Ureter (tissue), 1 donor: ENCODE data around the gene B3GALNT1. TPM values are rescaled to one million over a fixed set of nuclear protein-coding genes. Genes with fewer than 3 reads are reported as not detected.

Experiments used
- DNase-seq: peaks from one replicate; pipeline ENCODE4 v3.0.0-alpha.2; 2020; ENCODE audit warnings: low spot score
- total RNA-seq: library from RNA; stranded (reverse); gene quantifications from one replicate; pipeline ENCODE4 v1.2.4, GENCODE V29; 2023
- donor health status: DM: yes; HTN: yes; CAD: no.

Gene B3GALNT1
- total RNA-seq: 22.3 TPM

GRCh38 chr3:161104561-161105551 lies at the start of gene B3GALNT1:
Gene B3GALNT1 (minus strand): TSS chr3:161105349. CDS start chr3:161086754, 18,595 bp downstream.
- DNase-seq: peak; percentile 48

- DNase-seq: no peak
Measured at GRCh38 chr3:161153480-161153879, 48.3 kb upstream of the B3GALNT1 start.

GRCh38 chr3:161150001-161150525 lies 44.9 kb upstream of the B3GALNT1 start:
- DNase-seq: no peak

GRCh38 chr3:161149529-161149928 lies 44.4 kb upstream of the B3GALNT1 start:
- no peak for DNase-seq

- DNase-seq: no peak
Measured at GRCh38 chr3:161148832-161149475, 43.8 kb upstream of the B3GALNT1 start.

- no peak for DNase-seq
Measured at GRCh38 chr3:161142486-161142885, 37.3 kb upstream of the B3GALNT1 start.

GRCh38 chr3:161139686-161140085 lies 34.5 kb upstream of the B3GALNT1 start:
- DNase-seq: no peak

GRCh38 chr3:161137260-161137659 lies 32.1 kb upstream of the B3GALNT1 start:
- DNase-seq: no peak

- no peak for DNase-seq
Measured at GRCh38 chr3:161132391-161132790, 27.2 kb upstream of the B3GALNT1 start.

GRCh38 chr3:161126495-161126894 lies 21.3 kb upstream of the B3GALNT1 start:
- DNase-seq: no peak

- no peak for DNase-seq
Measured at GRCh38 chr3:161117646-161118045, 12.5 kb upstream of the B3GALNT1 start.

- DNase-seq: no peak
Measured at GRCh38 chr3:161108840-161109239, 3.7 kb upstream of the B3GALNT1 start.

GRCh38 chr3:161107311-161107710 lies 2.2 kb upstream of the B3GALNT1 start:
- no peak for DNase-seq

GRCh38 chr3:161103776-161104385 lies 1.3 kb downstream of the B3GALNT1 start:
- no peak for DNase-seq

GRCh38 chr3:161101609-161102008 lies 3.5 kb downstream of the B3GALNT1 start:
- DNase-seq: no peak

GRCh38 chr3:161100994-161101393 lies 4.2 kb downstream of the B3GALNT1 start:
- DNase-seq: no peak

- DNase-seq: no peak
Measured at GRCh38 chr3:161096771-161097367, 8.3 kb downstream of the B3GALNT1 start.

- DNase-seq: no peak
Measured at GRCh38 chr3:161093895-161094294, 11.3 kb downstream of the B3GALNT1 start.

GRCh38 chr3:161084277-161084676 lies 20.9 kb downstream of the B3GALNT1 start:
- no peak for DNase-seq

- DNase-seq: no peak
Measured at GRCh38 chr3:161083131-161083530, 22.0 kb downstream of the B3GALNT1 start.

- DNase-seq: no peak
Measured at GRCh38 chr3:161082063-161082462, 23.1 kb downstream of the B3GALNT1 start.

GRCh38 chr3:161081633-161082032 lies 23.5 kb downstream of the B3GALNT1 start:
- DNase-seq: no peak
